Activated T-cell treated with anti-CD3 and anti-CD28 coated beads, Interleukin-2, amount 50 U/mL, for 24 hours (primary cell): ENCODE data around the gene CIRBP.

Source experiments
- DNase-seq: peaks from one replicate; pipeline ENCODE4 v3.0.0-alpha.2; 2020
- H3K27ac Mint-ChIP-seq: 2 replicates; pipeline ENCODE4 v1.8.0; 2020; ENCODE audit warnings: mild to moderate bottlenecking, mixed read lengths
- H3K27me3 Mint-ChIP-seq: 2 replicates; pipeline ENCODE4 v1.8.0; 2020; ENCODE audit warnings: mixed read lengths
- H3K36me3 Mint-ChIP-seq: 2 replicates; pipeline ENCODE4 v1.8.0; 2020; ENCODE audit warnings: low read depth, mixed read lengths
- H3K4me1 Mint-ChIP-seq: 2 replicates; pipeline ENCODE4 v1.8.0; 2020; ENCODE audit warnings: low read depth, mixed read lengths
- H3K4me3 Mint-ChIP-seq: 2 replicates; pipeline ENCODE4 v1.8.0; 2020; ENCODE audit warnings: mild to moderate bottlenecking, moderate library complexity, mixed read lengths
- H3K9me3 Mint-ChIP-seq: 2 replicates; pipeline ENCODE4 v1.8.0; 2020; ENCODE audit warnings: mixed read lengths

CIRBP gene

DNA sequence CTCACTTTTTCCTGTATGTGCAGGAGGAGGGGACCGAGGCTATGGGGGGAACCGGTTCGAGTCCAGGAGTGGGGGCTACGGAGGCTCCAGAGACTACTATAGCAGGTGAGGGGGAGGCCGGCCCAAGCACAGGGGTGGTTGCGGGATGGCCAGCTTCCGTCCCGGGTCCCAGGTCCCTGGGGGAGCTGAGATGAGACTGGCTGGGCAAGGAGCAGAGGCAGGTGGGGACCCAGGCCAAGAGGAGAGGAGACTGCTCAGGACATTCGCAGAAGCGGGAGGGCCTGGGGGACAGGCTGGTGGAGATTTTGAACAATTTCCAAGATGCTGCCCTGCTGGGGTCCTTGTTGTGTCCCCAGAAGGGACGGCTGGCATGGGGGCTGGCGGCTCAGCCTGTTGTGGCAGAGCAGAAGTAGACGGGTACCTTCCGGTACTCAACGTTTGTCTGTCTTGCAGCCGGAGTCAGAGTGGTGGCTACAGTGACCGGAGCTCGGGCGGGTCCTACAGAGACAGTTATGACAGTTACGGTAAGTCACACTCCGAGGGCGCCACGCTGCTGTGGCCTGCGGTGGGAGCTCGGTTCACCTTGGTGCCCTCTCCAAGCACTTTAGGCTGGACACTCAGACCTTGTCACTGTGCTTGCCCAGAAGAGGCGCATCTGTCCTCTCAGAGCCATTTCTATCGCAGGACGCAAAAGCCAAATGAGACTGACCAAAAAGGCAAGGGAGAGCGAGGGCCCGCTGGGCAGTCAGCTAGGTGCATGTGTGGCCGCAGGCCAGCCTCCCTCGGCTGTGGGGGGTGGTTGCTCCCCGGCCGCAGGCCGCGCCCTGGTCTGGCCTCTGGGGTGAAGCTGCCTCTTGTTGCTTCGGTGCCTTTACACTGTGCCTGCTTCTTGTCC lies 2.6 kb downstream of the CIRBP start:
- peaks cover 58% of the 10 kb centered on the region for H3K36me3 Mint-ChIP-seq
- no peaks in the 10 kb centered on the region for H3K9me3 Mint-ChIP-seq
- no peaks in the 10 kb centered on the region for H3K27me3 Mint-ChIP-seq
- H3K4me1 Mint-ChIP-seq: peaks cover 68% of the 10 kb centered on the region
- H3K27ac Mint-ChIP-seq: peak overlapping the region; percentile 97
- H3K4me3 Mint-ChIP-seq: peak overlapping the region; percentile 91
- no peak for DNase-seq

DNA sequence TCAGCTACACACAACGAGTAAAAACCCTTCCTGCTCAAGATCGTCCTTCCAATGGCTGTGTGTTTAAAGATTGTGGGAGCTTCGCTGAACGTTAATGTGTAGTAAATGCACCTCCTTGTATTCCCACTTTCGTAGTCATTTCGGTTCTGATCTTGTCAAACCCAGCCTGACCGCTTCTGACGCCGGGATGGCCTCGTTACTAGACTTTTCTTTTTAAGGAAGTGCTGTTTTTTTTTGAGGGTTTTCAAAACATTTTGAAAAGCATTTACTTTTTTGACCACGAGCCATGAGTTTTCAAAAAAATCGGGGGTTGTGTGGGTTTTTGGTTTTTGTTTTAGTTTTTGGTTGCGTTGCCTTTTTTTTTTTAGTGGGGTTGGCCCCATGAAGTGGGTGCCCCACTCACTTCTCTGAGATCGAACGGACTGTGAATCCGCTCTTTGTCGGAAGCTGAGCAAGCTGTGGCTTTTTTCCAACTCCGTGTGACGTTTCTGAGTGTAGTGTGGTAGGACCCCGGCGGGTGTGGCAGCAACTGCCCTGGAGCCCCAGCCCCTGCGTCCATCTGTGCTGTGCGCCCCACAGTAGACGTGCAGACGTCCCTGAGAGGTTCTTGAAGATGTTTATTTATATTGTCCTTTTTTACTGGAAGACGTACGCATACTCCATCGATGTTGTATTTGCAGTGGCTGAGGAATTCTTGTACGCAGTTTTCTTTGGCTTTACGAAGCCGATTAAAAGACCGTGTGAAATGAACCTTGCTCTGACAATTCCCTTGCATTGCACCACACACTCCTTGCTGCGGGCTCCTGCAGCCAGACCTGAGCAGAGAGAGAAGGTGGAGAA lies 3.5 kb downstream of the CIRBP start:
- H3K27ac Mint-ChIP-seq: peak overlapping the region; percentile 83
- peaks cover 66% of the 10 kb centered on the region for H3K36me3 Mint-ChIP-seq
- peak overlapping the region; percentile 91 for H3K4me3 Mint-ChIP-seq
- no peaks in the 10 kb centered on the region for H3K27me3 Mint-ChIP-seq
- DNase-seq: no peak
- no peaks in the 10 kb centered on the region for H3K9me3 Mint-ChIP-seq
- H3K4me1 Mint-ChIP-seq: peaks cover 66% of the 10 kb centered on the region

DNA sequence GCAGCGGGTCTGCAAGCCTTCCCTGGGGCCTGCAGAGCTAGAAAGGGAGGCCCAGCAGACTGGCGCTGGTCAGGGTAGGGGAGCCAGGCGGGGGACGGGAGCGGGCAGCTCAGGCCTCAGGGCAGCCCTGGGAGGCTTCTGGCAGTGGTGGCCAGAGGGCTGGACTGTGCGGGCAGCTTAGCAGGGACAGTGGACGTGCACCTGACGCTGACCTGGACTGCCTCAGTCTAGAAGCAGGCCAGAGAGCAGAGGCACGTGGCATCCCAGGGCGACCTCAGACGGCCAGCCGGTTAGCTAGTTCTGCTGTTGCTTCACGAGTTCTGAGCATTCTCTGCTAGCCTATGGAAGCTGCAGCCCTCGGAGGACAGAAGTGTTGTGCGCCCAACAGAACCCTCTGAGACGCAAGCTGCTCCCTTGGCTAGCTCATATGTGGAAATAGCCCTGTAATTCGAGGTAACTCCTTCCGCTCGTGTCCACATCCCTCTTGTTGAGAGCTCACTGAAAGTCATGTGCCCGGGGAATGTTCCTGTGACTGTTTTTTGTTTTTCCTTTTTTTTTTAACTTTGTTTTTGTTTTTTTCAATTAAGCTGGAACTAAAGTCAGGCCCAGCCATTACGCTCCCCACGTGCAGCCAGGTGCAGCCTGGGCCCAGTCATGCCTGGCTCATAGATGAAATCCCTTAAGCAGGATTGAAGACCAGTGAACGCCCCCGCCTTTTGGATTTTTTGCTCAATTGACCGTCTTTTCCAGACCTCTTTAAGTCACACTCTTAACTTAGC lies 4.3 kb downstream of the CIRBP start:
- Mint-ChIP-seq H3K4me3 (peak overlapping the region; percentile 91), H3K4me1 (peaks cover 64% of the 10 kb centered on the region), H3K36me3 (peaks cover 74% of the 10 kb centered on the region), H3K27ac (peak overlapping the region; percentile 83), H3K9me3 (no peaks in the 10 kb centered on the region), H3K27me3 (no peaks in the 10 kb centered on the region)
- DNase-seq: no peak

DNA sequence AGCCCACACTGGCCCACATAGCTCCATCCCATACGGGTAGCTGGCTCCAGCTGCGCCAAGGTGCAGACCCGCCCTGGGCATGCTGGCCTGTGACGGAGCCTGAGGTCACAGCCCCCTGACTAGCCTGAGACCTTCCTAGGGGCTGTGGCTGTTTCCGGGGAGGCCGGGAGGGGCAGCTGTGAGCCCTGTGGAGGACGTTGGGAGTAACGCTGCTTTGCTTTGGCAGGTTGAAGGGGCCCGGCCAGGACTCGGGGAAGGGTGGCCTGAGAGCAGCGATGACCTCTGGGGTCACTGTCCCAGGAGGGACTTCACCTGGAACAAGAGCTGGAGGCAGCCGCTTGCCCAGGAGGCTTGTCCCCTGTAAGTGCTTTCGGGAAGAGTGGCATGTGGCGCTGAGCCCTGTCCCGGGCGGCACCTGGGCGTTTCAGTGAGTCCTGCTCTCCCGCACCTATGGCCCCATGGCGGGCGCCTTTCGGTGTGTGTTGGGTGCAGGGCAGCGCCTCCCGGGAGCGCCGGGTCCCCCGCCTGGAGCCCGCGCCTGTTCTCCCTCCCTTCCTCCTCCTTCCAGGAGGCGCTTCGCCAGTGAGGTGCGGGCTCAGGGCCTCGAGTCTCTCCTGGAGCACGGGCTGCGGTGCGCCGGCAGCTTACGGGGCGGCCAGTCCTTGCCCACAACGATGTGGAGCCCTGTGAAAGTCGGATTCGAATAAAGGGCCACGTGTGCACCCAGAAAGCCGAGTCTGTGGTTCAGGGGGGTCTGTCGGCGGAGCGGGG lies 5.1 kb downstream of the CIRBP start:
- H3K4me3 Mint-ChIP-seq: peak overlapping the region; percentile 81
- peaks cover 59% of the 10 kb centered on the region for H3K4me1 Mint-ChIP-seq
- H3K9me3 Mint-ChIP-seq: no peaks in the 10 kb centered on the region
- H3K27ac Mint-ChIP-seq: peak overlapping the region; percentile 93
- peaks cover 81% of the 10 kb centered on the region for H3K36me3 Mint-ChIP-seq
- no peaks in the 10 kb centered on the region for H3K27me3 Mint-ChIP-seq
- peak; percentile 51 for DNase-seq

DNA sequence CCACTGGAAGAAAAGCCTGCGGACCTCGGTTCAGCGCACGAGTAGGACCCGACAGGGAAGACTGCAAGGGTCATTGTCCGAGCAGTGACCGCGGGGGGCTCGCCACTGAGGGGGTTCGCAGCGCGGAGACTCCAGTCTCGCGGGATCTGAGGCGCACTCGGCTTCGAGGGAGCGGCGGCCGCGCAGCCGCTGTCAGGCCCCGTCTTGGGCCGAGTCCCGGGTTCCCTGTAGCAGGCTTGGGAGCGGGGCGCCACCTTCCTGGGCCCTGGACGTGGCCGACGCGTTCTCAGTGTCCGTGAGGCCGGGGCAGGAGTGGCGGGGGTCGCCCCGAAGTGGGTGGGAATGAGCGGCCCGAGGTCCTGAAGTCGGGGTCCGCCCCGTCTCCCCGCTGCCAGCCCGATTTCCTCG lies 5.7 kb downstream of the CIRBP start:
- no peak for DNase-seq
- no peaks in the 10 kb centered on the region for H3K9me3 Mint-ChIP-seq
- peaks cover 63% of the 10 kb centered on the region for H3K4me1 Mint-ChIP-seq
- no peaks in the 10 kb centered on the region for H3K27me3 Mint-ChIP-seq
- peak overlapping the region; percentile 81 for H3K4me3 Mint-ChIP-seq
- peak overlapping the region; percentile 93 for H3K27ac Mint-ChIP-seq
- H3K36me3 Mint-ChIP-seq: peaks cover 84% of the 10 kb centered on the region

DNA sequence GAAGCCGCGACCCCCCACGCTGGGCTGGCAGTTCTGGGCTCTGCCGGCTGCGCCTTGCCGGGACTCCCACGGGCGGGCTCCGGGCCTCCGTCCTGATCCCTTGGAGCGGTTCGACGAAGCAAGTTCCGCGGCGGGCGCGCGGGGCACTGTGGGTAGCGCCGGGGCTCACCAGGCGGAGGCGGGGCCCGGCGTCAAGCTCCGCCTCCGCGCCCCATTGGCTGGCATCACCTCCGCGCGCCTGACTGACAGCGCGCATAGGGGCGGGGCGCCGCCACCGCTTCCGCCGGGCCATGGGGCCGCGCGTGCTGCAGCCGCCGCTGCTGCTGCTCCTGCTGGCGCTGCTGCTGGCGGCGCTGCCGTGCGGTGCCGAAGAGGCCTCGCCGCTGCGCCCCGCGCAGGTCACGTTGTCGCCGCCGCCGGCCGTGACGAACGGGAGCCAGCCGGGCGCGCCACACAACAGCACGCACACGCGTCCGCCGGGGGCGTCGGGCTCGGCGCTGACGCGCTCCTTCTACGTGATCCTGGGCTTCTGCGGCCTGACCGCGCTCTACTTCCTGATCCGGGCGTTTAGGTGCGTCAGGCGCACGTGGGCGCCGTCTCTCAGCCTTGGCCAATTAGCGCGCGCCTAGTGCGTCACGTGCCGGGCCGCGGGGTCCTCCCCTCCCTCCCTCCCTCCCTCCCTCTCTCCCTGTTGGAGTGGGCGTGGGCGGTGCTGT lies 6.3 kb downstream of the CIRBP start, which contains the start of gene FAM174C:
Gene FAM174C, plus strand, starts transcription at position 271 of the 716 bp plus-strand sequence. Its CDS starts 20 bp downstream, at position 291.
- peaks cover 61% of the 10 kb centered on the region for H3K4me1 Mint-ChIP-seq
- H3K27me3 Mint-ChIP-seq: no peaks in the 10 kb centered on the region
- H3K27ac Mint-ChIP-seq: peak within 1 kb of the TSS; percentile 95
- peak within 1 kb of the TSS; percentile 81 for H3K4me3 Mint-ChIP-seq
- peaks cover 84% of the 10 kb centered on the region for H3K36me3 Mint-ChIP-seq
- peak; percentile 95 for DNase-seq
- H3K9me3 Mint-ChIP-seq: no peaks in the 10 kb centered on the region

DNA sequence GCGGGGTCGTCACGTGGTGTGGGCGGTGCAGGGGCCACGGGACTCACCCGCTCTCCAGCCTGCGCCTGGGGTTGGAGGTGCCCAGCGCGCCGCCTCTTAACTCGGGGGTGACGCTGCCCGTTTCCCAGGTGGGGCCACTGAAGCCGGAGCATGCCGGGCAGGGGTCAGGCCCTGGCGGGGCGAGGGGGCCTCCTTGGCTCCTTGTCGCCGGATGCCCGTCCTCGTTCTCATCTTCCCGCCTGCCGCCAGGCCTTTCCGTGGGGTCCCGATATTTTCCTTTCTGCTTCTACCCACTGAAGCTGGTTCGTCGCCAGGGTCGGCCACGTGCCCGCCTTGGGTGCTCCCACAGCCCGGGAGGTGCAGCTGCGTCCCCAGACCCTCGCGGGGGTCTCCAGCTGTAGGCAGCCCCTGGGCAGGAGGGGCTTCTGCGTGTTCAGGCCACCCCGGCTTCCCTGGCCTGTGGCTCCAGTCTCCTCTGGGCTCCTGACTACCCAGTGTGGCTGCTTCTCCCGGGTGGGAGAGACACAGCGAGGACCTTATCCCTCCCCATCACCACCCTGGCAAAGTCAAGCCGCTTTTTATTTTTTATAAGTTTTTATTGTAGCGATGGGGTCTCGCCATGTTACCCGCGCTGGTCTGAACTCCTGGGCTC lies 7.0 kb downstream of the CIRBP start:
- H3K4me3 Mint-ChIP-seq: peak overlapping the region; percentile 81
- no peaks in the 10 kb centered on the region for H3K27me3 Mint-ChIP-seq
- peaks cover 79% of the 10 kb centered on the region for H3K36me3 Mint-ChIP-seq
- DNase-seq: no peak
- peak overlapping the region; percentile 95 for H3K27ac Mint-ChIP-seq
- H3K4me1 Mint-ChIP-seq: peaks cover 54% of the 10 kb centered on the region
- H3K9me3 Mint-ChIP-seq: no peaks in the 10 kb centered on the region

DNA sequence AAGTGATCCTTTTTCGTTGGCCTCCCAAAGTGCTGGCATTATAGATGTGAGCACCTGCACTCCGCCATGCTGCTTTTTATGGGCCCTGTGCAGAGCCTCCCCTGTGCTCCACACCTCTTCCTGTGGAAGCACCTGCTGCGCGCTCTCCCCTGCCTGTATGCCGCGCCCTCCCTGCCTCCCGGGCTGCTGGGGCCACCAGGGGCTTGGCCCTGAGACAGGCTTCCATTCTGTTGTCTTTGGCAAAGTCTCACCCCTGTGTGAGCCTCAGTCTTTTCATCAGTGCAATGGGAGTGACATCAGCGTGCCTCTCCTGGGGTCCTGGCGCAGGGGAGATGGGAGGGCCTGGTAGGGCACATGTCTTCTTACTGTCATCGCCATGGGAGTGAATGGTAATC lies 7.5 kb downstream of the CIRBP start:
- peak; percentile 72 for DNase-seq
- H3K4me3 Mint-ChIP-seq: peak overlapping the region; percentile 81
- H3K4me1 Mint-ChIP-seq: peaks cover 49% of the 10 kb centered on the region
- no peaks in the 10 kb centered on the region for H3K27me3 Mint-ChIP-seq
- peaks cover 73% of the 10 kb centered on the region for H3K36me3 Mint-ChIP-seq
- peak overlapping the region; percentile 95 for H3K27ac Mint-ChIP-seq
- H3K9me3 Mint-ChIP-seq: no peaks in the 10 kb centered on the region

DNA sequence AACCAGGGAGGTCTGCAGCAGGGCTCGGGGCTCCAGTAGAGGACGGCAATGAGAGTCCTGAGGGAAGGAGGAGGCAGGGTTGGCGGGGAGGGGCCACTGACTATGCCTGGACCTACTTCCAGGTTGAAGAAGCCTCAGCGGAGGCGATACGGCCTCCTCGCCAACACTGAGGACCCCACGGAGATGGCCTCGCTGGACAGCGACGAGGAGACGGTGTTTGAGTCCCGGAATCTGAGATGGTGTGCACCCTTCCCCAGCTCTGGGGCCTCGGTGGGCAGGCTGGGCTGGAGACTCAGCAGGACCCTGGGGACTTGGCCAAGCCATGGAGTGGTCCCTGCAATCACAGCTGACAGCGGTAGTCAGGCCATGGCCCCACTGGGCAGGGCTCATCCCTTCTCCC lies 7.9 kb downstream of the CIRBP start:
- peak overlapping the region; percentile 95 for H3K27ac Mint-ChIP-seq
- H3K27me3 Mint-ChIP-seq: no peaks in the 10 kb centered on the region
- H3K4me1 Mint-ChIP-seq: peaks cover 45% of the 10 kb centered on the region
- H3K4me3 Mint-ChIP-seq: peak overlapping the region; percentile 81
- no peak for DNase-seq
- no peaks in the 10 kb centered on the region for H3K9me3 Mint-ChIP-seq
- peaks cover 69% of the 10 kb centered on the region for H3K36me3 Mint-ChIP-seq

DNA sequence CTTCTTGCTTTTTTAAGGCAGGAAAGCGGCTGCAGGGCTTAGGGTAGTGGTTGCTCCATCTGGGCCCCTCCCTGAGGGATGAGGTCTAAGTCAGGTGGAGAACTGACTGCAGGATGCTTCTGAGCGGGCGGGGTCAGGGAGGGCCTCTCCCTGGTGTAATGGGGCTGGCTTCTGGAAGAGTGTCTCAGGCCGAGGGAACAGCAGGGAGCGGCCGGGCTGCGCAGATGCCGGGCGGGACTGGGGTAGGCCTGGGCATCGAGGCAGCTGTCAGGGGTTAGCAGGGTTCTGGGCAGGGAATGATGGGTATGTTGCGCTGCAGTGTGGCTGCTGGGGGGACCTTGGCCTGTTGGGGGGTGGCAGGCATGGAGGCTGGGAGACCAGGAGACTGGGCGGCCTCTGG lies 8.9 kb downstream of the CIRBP start:
- peak overlapping the region; percentile 74 for H3K27ac Mint-ChIP-seq
- H3K4me1 Mint-ChIP-seq: peaks cover 36% of the 10 kb centered on the region
- DNase-seq: no peak
- H3K27me3 Mint-ChIP-seq: no peaks in the 10 kb centered on the region
- peak overlapping the region; percentile 81 for H3K4me3 Mint-ChIP-seq
- no peaks in the 10 kb centered on the region for H3K9me3 Mint-ChIP-seq
- peaks cover 59% of the 10 kb centered on the region for H3K36me3 Mint-ChIP-seq

DNA sequence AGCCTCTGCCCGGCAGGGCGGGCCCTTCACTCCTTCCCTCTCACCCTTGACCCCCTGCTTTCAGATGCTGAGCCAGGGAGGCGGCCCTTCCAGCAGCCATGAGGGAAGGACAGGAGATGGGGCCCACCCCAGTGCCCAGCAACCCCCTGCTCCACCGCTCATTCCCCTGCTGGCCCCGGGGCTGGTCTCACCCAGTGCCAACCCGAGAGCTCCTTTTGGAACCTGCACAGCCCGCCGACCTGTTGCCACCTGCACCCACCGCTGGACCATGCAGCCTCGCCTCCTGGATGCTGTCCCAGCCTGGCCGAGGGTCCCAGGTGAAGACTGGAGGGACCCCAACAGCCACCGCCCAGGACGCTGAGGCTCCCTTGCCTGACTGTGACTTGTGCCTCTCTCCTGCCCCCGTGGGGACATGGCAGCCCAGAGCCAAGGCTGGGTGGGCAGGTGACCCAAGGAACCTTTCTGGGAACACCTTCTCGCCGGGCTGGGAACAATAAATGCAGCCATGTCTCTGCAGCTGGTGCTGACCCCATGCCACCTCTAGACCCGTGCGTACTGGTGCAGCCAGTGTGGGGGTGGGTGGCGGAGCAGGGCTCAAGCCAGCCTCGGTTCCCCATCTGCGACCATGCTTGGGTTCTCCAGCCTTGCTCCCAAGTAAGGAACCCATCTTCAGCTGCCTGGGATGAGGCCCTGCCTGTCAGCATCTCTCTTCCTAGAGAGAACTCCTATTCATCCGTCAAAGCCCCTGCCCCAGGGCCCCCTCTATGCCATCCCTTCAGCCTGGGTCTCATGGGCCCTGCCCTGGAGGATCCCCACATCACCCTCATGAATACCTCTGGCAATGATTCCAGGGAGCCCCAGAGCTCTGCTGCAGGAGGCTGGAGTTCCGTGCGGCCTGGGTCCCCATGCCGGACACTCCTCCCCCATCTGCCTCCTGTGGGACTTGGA lies 9.9 kb downstream of the CIRBP start:
- DNase-seq: no peak
- no peak overlapping the region for H3K4me3 Mint-ChIP-seq
- peaks cover 27% of the 10 kb centered on the region for H3K4me1 Mint-ChIP-seq
- peaks cover 50% of the 10 kb centered on the region for H3K36me3 Mint-ChIP-seq
- no peaks in the 10 kb centered on the region for H3K9me3 Mint-ChIP-seq
- H3K27ac Mint-ChIP-seq: peak overlapping the region; percentile 79
- H3K27me3 Mint-ChIP-seq: peaks cover 2% of the 10 kb centered on the region

DNA sequence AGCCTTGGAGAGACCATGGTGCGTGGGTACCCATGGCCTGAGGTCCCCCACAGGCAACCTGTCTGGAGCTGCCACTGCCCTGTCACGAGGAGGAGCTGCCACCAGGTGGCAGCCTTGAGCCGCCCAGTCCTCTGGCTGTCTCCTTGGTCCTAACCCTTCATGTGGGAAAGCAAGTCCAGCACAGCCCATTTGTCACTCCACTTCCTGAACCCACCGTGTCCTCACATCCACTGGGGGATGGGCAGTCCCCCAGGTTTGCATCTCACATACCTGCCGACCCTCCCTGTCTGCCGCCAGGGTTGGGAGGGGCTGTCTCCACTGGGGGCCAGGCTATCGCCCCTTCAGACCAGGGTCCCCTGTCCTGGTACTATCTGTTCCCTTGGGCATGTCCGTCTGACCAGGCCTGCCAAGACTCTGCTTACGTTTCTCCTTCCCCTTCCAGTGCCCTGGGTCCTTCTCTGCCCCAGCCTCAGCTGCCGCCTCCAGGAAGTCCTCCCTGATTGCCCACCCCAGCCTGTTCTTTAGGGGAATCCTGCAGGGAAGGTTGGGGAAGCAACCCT lies 10.7 kb downstream of the CIRBP start:
- DNase-seq: peak; percentile 86
- Mint-ChIP-seq H3K27ac (peak overlapping the region; percentile 79), H3K27me3 (peaks cover 11% of the 10 kb centered on the region), H3K4me3 (peak overlapping the region; percentile 33), H3K4me1 (peaks cover 21% of the 10 kb centered on the region), H3K36me3 (peaks cover 41% of the 10 kb centered on the region), H3K9me3 (no peaks in the 10 kb centered on the region)
